Measurements from ENCODE around the gene SLC13A1.

SLC13A1 gene

GRCh38 chr7:123090456-123090855 is 109.3 kb downstream of the SLC13A1 start:
- TF ChIP-seq CTCF (IDR thresholded peaks at IDR 0.05), result no peak

GRCh38 chr7:123079021-123079420 is 120.7 kb downstream of the SLC13A1 start:
- TF ChIP-seq CTCF (IDR thresholded peaks at IDR 0.05), result no peak

GRCh38 chr7:123075838-123076467 is 123.8 kb downstream of the SLC13A1 start:
- TF ChIP-seq CTCF (IDR thresholded peaks at IDR 0.05), result no peak

GRCh38 chr7:123070702-123071286 is 129.0 kb downstream of the SLC13A1 start:
- peak; percentile 88 for TF ChIP-seq CTCF (IDR thresholded peaks at IDR 0.05)

GRCh38 chr7:123067814-123068213 is 132.0 kb downstream of the SLC13A1 start:
- TF ChIP-seq CTCF (IDR thresholded peaks at IDR 0.05), result no peak

Data from LNCAP (cell line).